Ishikawa (cell line): ENCODE results near the gene B4GALT1.

Experiments used
- CEBPB ChIP-seq: IDR thresholded peaks from 2 replicates; pipeline ENCODE4 v1.6.1; 2012
- CREB1 ChIP-seq: IDR thresholded peaks from 2 replicates; pipeline ENCODE4 v1.6.1; 2012; ENCODE audit warnings: low read depth
- EGR1 ChIP-seq: IDR thresholded peaks from 2 replicates; pipeline ENCODE4 v1.6.1; 2012
- EP300 ChIP-seq: IDR thresholded peaks from 2 replicates; pipeline ENCODE4 v1.6.1; 2012; ENCODE audit warnings: borderline replicate concordance
- FOXM1 ChIP-seq: IDR thresholded peaks from 2 replicates; pipeline ENCODE4 v1.6.1; 2012; ENCODE audit warnings: low read depth, borderline replicate concordance
- NFIC ChIP-seq: IDR thresholded peaks from 2 replicates; pipeline ENCODE4 v1.6.1; 2012
- RAD21 ChIP-seq: IDR thresholded peaks from 2 replicates; pipeline ENCODE4 v1.6.1; 2012; ENCODE audit warnings: low read depth
- TAF1 ChIP-seq: IDR thresholded peaks from 2 replicates; pipeline ENCODE4 v1.6.1; 2012; ENCODE audit warnings: low read depth, mild to moderate bottlenecking
- TCF12 ChIP-seq: IDR thresholded peaks from 2 replicates; pipeline ENCODE4 v1.6.1; 2012; ENCODE audit warnings: low read depth
- TEAD4 ChIP-seq: IDR thresholded peaks from 2 replicates; pipeline ENCODE4 v1.6.1; 2012
- YY1 ChIP-seq: IDR thresholded peaks from 2 replicates; pipeline ENCODE4 v1.6.1; 2012; ENCODE audit warnings: low read depth
- ZBTB7A ChIP-seq: IDR thresholded peaks from 2 replicates; pipeline ENCODE4 v1.6.1; 2012; ENCODE audit warnings: low read depth
- TF ChIP-seq, protein P1 (sequence below): IDR thresholded peaks from 2 replicates; pipeline ENCODE4 v1.6.1; 2012
- TF ChIP-seq, protein P2 (sequence below): IDR thresholded peaks from 2 replicates; pipeline ENCODE4 v1.6.1; 2012; ENCODE audit warnings: low read depth, mild to moderate bottlenecking
- TF ChIP-seq, protein P3 (sequence below): IDR thresholded peaks from 2 replicates; pipeline ENCODE4 v1.6.1; 2012

B4GALT1 gene

DNA sequence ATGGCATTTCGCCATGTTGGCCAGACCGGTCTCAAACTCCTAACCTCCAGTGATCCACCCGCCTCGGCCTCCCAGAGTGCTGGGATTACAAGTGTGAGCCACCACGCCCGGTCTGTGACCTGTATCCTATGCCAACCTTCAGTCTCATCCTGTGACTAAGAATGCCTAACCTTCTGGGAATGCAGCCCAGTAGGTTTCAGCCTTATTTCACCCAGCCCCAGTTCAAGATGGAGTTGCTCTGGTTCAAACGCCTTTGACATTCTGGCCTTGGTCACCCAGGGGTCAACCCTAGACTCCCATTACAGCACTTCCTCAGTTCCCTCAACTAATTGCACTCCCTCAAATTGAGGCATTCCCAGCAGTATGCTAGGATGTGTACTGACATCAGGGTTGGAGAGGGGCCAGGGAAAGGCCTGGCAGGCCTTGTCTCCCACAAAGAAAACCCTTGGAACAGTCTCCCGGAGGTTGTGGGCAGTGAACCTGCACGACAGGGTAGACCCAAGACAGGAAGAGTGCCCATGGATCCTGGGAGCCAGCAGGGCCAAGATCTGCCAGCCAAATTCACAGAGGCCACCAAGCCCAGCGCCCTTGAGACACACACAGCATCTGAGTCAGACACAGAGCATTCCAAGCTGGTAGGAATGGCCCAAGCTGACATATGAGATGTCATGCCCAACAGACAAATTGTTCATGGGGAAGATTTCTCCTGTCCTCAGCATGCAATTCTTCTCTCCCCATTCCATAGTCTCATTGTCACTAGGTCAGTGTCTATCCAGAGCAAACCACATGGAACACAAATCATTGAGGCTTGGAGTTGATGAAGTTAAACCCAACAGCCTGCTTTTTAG lies 65.8 kb downstream of the B4GALT1 start:
- no peak for TF ChIP-seq CEBPB
- TF ChIP-seq TEAD4 = peak; percentile 27; the same call in 1 of the 2 replicates
- TF ChIP-seq YY1 = peak; percentile 32; the same call in 1 of the 2 replicates
- no peak for TF ChIP-seq TAF1
- no peak for TF ChIP-seq CREB1
- TF ChIP-seq NFIC = peak; percentile 55
- TF ChIP-seq ZBTB7A = no peak
- TF ChIP-seq, protein P1, sequence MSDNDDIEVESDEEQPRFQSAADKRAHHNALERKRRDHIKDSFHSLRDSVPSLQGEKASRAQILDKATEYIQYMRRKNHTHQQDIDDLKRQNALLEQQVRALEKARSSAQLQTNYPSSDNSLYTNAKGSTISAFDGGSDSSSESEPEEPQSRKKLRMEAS = peak; percentile 22; the same call in 1 of the 2 replicates
- TF ChIP-seq TCF12 = 0 out of 2 replicates have a peak, but pooled peaks have one; percentile 51
- no peak for TF ChIP-seq RAD21
- TF ChIP-seq, protein P2, sequence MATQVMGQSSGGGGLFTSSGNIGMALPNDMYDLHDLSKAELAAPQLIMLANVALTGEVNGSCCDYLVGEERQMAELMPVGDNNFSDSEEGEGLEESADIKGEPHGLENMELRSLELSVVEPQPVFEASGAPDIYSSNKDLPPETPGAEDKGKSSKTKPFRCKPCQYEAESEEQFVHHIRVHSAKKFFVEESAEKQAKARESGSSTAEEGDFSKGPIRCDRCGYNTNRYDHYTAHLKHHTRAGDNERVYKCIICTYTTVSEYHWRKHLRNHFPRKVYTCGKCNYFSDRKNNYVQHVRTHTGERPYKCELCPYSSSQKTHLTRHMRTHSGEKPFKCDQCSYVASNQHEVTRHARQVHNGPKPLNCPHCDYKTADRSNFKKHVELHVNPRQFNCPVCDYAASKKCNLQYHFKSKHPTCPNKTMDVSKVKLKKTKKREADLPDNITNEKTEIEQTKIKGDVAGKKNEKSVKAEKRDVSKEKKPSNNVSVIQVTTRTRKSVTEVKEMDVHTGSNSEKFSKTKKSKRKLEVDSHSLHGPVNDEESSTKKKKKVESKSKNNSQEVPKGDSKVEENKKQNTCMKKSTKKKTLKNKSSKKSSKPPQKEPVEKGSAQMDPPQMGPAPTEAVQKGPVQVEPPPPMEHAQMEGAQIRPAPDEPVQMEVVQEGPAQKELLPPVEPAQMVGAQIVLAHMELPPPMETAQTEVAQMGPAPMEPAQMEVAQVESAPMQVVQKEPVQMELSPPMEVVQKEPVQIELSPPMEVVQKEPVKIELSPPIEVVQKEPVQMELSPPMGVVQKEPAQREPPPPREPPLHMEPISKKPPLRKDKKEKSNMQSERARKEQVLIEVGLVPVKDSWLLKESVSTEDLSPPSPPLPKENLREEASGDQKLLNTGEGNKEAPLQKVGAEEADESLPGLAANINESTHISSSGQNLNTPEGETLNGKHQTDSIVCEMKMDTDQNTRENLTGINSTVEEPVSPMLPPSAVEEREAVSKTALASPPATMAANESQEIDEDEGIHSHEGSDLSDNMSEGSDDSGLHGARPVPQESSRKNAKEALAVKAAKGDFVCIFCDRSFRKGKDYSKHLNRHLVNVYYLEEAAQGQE = no peak
- 0 out of 2 replicates have a peak, but pooled peaks have one; percentile 24 for TF ChIP-seq EP300
- TF ChIP-seq, protein P3, sequence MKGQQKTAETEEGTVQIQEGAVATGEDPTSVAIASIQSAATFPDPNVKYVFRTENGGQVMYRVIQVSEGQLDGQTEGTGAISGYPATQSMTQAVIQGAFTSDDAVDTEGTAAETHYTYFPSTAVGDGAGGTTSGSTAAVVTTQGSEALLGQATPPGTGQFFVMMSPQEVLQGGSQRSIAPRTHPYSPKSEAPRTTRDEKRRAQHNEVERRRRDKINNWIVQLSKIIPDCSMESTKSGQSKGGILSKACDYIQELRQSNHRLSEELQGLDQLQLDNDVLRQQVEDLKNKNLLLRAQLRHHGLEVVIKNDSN = no peak

DNA sequence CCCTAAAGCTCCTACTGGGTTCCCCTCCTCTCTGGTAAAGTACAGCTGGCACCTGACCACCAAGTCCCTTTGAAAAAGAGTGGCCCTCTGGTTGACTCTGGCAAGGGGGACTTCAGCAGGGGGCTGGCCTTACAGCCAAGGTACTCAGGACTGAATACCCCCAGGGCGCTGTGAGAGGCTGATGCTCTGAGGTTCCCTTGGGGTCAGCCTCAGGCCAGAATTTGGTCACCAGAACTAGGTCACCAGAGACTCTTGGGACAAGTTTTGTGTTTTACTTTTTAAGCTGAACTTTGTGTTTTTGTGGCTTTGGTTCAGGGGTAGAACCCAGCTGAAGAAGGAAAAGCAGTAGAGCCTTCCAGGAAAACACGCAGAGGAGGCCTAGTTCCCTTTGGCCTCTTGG lies 67.4 kb downstream of the B4GALT1 start:
- TF ChIP-seq, protein P3 = no peak
- TF ChIP-seq FOXM1 (no peak), EP300 (no peak), CREB1 (no peak), ZBTB7A (no peak), TEAD4 (no peak), TAF1 (no peak), TCF12 (no peak), YY1 (no peak)
- TF ChIP-seq, protein P2 = no peak

DNA sequence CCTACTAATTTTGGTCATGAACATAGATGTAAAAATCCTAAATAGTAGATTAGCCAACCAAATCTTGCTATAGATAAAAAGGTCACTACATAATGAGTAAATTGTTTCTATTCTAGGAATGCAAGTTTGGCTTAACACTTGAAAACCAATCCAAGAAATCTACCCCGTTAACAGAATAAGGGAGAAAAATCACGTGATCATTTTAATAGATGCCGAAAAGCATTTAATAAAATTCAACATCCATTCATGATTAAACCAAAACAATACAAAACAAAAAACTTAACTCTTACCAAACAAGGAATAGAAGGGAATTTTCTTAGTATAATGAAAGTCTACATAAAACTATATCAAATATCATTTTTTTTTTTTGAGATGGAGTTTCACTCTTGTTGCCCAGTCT lies 69.9 kb downstream of the B4GALT1 start:
- TF ChIP-seq, protein P3 = no peak
- TF ChIP-seq RAD21 = no peak
- TF ChIP-seq EGR1 = no peak

DNA sequence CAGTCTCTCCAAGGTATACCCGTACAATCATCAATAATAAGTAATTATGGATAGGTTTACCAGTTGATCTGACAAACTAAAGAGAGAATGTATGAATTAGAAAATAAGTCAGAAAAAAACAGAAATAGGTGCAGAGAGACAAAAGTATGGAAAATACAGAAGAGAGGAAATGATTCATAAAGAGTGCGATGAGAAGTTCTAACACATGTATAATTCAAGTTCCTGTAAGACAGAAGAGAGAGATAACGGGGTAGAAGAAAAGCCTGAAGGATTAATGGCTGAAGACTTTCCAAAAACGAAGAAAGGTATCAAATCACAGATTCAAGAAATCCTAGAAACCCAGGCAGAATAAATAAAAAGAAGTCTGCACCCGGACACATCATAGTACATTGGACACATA lies 74.5 kb downstream of the B4GALT1 start:
- TF ChIP-seq, protein P1 = no peak
- no peak for TF ChIP-seq TAF1
- no peak for TF ChIP-seq FOXM1

DNA sequence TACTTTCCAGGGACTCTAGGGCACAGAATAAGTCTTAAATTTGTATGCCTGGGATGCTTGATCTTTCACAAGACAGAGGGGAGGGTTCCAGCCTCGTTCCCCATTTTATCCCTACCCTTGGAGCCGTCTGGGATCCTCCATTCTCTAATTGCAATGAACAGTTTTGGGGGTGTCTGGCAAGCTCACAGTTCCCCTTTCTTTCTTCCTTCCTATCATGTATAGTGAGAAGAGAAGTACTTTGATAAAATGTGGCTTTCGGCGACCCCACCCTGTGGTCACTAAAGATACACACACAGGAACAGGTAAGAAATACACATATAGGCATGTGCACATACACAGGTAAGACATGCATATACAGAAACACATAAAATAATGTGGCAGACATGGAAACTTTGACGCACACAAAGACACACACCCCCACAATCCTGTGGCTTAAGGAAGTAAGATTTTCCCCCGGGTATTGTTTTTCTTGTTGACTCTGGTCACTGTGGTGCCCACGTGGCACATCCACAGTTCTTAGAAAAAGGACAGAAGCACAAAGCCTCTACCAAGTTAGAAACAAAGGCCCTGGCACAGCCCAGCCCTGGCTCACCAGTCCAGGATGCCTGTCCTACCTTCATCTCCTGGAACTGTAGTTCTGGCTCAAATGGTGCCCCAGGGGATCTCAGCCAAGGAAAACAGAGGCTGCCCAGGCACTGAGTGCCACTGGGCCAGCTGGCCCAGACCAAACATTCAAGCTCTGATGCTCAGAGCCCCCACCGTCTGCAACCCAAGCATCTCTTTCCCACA lies 84.4 kb downstream of the B4GALT1 start:
- no peak for TF ChIP-seq NFIC

DNA sequence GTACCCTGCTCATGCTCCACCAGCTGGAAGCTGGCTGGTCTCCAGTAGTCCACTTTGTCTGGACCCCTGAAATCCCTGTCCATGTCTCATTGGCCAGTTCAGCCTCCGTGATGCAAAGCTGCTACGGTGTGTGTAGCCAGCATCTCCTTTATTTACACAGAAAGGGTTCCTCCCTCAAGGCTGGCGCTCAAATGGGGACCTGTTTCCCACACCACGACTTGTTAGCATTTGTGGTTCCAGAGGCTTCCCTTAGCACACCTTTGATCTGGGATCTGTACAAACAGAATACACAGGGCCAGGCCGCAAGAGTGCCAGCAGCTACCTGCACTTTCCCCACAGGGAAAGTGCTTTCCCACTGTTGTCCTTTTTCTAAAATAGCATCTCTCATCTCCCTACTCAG lies 85.0 kb downstream of the B4GALT1 start:
- TF ChIP-seq EGR1 (no peak), TAF1 (no peak), CREB1 (no peak), TEAD4 (no peak), EP300 (no peak), NFIC (no peak), RAD21 (no peak), FOXM1 (no peak)
- TF ChIP-seq, protein P2 = no peak
- TF ChIP-seq, protein P3 = no peak
